GM10266 (cell line): ENCODE results near the gene CBR1.
"Not testable (repeated sequence)": the region's sequence is repeated elsewhere in the genome, so short reads cannot be mapped to it uniquely, and the experiment has no call there.

Experiments used
- DNase-seq: peaks from one replicate; pipeline ENCODE4 v3.0.0; 2012; ENCODE audit errors: extremely low spot score
- CTCF ChIP-seq: IDR thresholded peaks from 2 replicates; pipeline ENCODE4 v1.5.1; 2012; ENCODE audit warnings: mild to moderate bottlenecking, low read depth; ENCODE audit not compliant: control insufficient read depth, insufficient read depth; ENCODE audit errors: missing control alignments

Gene CBR1

GRCh38 chr21:36096398-36097290 lies 26.8 kb downstream of the CBR1 start:
- no peak for TF ChIP-seq CTCF
- no peak for DNase-seq

- DNase-seq, result no peak
- no peak for TF ChIP-seq CTCF
Measured at GRCh38 chr21:36097427-36098181, 27.8 kb downstream of the CBR1 start.

- no peak for DNase-seq
- TF ChIP-seq CTCF, result no peak
Measured at GRCh38 chr21:36098182-36098532, 28.3 kb downstream of the CBR1 start.

- TF ChIP-seq CTCF, result no peak
- no peak for DNase-seq
Measured at GRCh38 chr21:36099000-36099399, 29.2 kb downstream of the CBR1 start.

GRCh38 chr21:36099695-36100211 lies 29.9 kb downstream of the CBR1 start:
- not testable (repeated sequence) for DNase-seq

GRCh38 chr21:36100971-36101641 lies 31.3 kb downstream of the CBR1 start:
- no peak for TF ChIP-seq CTCF
- DNase-seq, result no peak

- no peak for TF ChIP-seq CTCF
- DNase-seq, result no peak
Measured at GRCh38 chr21:36103434-36103833, 33.6 kb downstream of the CBR1 start.
